ENCODE results near the gene ARHGAP44.

DNA sequence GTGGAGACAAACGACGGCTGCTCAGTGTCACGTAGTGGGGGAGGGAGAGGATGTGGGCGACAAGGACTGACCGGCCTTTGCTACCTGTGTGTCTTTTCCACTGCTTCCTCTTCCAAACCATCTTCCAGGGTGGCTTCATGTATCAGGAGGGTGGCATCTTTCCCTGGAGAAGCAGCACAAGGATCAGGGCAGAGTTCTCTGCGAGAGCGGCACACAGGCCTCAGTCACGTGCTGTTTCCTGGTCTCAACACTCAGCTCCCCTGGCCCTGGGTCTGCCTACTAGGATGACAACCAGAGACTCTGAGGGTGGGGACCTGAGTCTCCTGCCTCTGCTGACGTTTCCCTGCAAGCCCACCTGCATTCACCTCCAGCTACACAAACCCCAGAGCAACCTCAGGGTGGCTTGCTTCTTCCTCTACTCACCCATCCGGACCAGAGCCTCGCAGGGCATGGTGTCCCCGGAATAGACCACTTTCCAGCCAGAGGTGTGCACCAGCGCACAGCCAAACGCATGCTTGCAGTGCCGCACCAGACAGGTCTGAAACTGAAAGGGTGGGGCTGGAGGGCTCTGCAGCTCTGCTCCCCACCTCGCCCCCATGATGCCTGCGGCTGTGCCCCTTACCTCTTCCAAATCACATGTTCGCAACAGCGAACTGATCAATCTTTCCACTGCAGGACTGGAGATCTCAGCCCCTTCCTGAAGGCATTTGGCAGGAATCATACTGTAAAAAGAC lies 205.2 kb downstream of the ARHGAP44 start:
- no peak for TF ChIP-seq POLR2A (IDR thresholded peaks at IDR 0.05)
- TF ChIP-seq, protein P1, sequence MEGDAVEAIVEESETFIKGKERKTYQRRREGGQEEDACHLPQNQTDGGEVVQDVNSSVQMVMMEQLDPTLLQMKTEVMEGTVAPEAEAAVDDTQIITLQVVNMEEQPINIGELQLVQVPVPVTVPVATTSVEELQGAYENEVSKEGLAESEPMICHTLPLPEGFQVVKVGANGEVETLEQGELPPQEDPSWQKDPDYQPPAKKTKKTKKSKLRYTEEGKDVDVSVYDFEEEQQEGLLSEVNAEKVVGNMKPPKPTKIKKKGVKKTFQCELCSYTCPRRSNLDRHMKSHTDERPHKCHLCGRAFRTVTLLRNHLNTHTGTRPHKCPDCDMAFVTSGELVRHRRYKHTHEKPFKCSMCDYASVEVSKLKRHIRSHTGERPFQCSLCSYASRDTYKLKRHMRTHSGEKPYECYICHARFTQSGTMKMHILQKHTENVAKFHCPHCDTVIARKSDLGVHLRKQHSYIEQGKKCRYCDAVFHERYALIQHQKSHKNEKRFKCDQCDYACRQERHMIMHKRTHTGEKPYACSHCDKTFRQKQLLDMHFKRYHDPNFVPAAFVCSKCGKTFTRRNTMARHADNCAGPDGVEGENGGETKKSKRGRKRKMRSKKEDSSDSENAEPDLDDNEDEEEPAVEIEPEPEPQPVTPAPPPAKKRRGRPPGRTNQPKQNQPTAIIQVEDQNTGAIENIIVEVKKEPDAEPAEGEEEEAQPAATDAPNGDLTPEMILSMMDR (IDR thresholded peaks at IDR 0.05) = no peak

All from thyroid gland (tissue), 4 donors.